Muscle of leg (tissue), 11 donors: ENCODE data around the gene TRAK1. TPM values are rescaled to one million over a fixed set of nuclear protein-coding genes. Genes with fewer than 3 reads are reported as not detected.

Experiments used
- DNase-seq: peaks from one replicate; pipeline ENCODE4 v3.0.0; 2013
- H3K27ac ChIP-seq: one replicate; pipeline ENCODE4 v1.5.1; 2013; ENCODE audit warnings: mild to moderate bottlenecking, low read length, control low read depth
- H3K27me3 ChIP-seq: one replicate; pipeline ENCODE4 v1.6.1; 2013; ENCODE audit warnings: low read length; ENCODE audit not compliant: control insufficient read depth, insufficient read depth
- H3K36me3 ChIP-seq: one replicate; pipeline ENCODE4 v1.6.1; 2013; ENCODE audit warnings: low read length; ENCODE audit not compliant: control insufficient read depth, insufficient read depth
- H3K4me1 ChIP-seq: one replicate; pipeline ENCODE4 v1.6.1; 2013; ENCODE audit warnings: low read length; ENCODE audit not compliant: control insufficient read depth, insufficient read depth
- H3K4me3 ChIP-seq: one replicate; pipeline ENCODE4 v1.5.1; 2013; ENCODE audit warnings: low read length, control low read depth
- H3K9me3 ChIP-seq: replicated peaks from 2 replicates; pipeline ENCODE4 v1.6.1; 2013; ENCODE audit warnings: low read depth, low read length; ENCODE audit not compliant: control insufficient read depth
- WGBS: methylation state at CpG from one replicate; pipeline ENCODE4 v1.1.5; 2013; ENCODE audit warnings: missing lambda C conversion rate; ENCODE audit not compliant: insufficient coverage; 5-methylcytosine and 5-hydroxymethylcytosine counted together
- polyA plus RNA-seq, 8 donors: library from polyadenylated mRNA; unstranded; fragments of 120-200 nt; gene quantifications; one replicate each; pipeline versions ENCODE4 v1.2.1 to v1.2.3, GENCODE V29; 2013; ENCODE audit warnings: inconsistent platforms in 1 of 8, low replicate concordance in 1 of 8; ENCODE audit not compliant: insufficient read length in 8 of 8, insufficient read depth in 1 of 8
- total RNA-seq: library from RNA; stranded (reverse); fragments of 120-200 nt; gene quantifications from one replicate; pipeline ENCODE4 v1.2.4, GENCODE V29; 2013

TRAK1 gene
- total and polyA plus RNA-seq, 9 donors = 62.6 to 117 (median 84.2) TPM

- H3K36me3 ChIP-seq = peaks cover 82% of the 10 kb centered on the region
- DNase-seq = no peak
- H3K9me3 ChIP-seq = no peaks in the 10 kb centered on the region
- H3K27ac ChIP-seq = no peak overlapping the region
- no peaks in the 10 kb centered on the region for H3K27me3 ChIP-seq
- no peak overlapping the region for H3K4me3 ChIP-seq
- H3K4me1 ChIP-seq = no peaks in the 10 kb centered on the region
- no CpG with 5 or more reads among the region's 2 CpGs for WGBS
These were observed 113.9 kb downstream of the TRAK1 start for GRCh38 chr3:42204867-42205599.

GRCh38 chr3:42205800-42206514 is 114.8 kb downstream of the TRAK1 start:
- H3K4me1 ChIP-seq = no peaks in the 10 kb centered on the region
- H3K27ac ChIP-seq = no peak overlapping the region
- no peak overlapping the region for H3K4me3 ChIP-seq
- H3K9me3 ChIP-seq = no peaks in the 10 kb centered on the region
- DNase-seq = no peak
- no peaks in the 10 kb centered on the region for H3K27me3 ChIP-seq
- H3K36me3 ChIP-seq = peaks cover 77% of the 10 kb centered on the region
- WGBS = 100% methylated on average over 2 of the region's 4 CpGs

- WGBS = no CpG with 5 or more reads among the region's 12 CpGs
- no peaks in the 10 kb centered on the region for H3K27me3 ChIP-seq
- peaks cover 77% of the 10 kb centered on the region for H3K36me3 ChIP-seq
- DNase-seq = no peak
- H3K4me1 ChIP-seq = peaks cover 2% of the 10 kb centered on the region
- no peak overlapping the region for H3K27ac ChIP-seq
- H3K9me3 ChIP-seq = no peaks in the 10 kb centered on the region
- H3K4me3 ChIP-seq = no peak overlapping the region
These were observed 118.8 kb downstream of the TRAK1 start for GRCh38 chr3:42209917-42210316.

- no peak overlapping the region for H3K27ac ChIP-seq
- peaks cover 77% of the 10 kb centered on the region for H3K36me3 ChIP-seq
- no CpG with 5 or more reads among the region's 2 CpGs for WGBS
- H3K27me3 ChIP-seq = no peaks in the 10 kb centered on the region
- peaks cover 2% of the 10 kb centered on the region for H3K4me1 ChIP-seq
- no peak for DNase-seq
- H3K9me3 ChIP-seq = no peaks in the 10 kb centered on the region
- no peak overlapping the region for H3K4me3 ChIP-seq
These were observed 119.6 kb downstream of the TRAK1 start for GRCh38 chr3:42210726-42211125.

- H3K27ac ChIP-seq = no peak overlapping the region
- WGBS = 90% methylated on average over 2 of the region's 6 CpGs
- H3K4me3 ChIP-seq = no peak overlapping the region
- peaks cover 71% of the 10 kb centered on the region for H3K36me3 ChIP-seq
- H3K27me3 ChIP-seq = no peaks in the 10 kb centered on the region
- no peak for DNase-seq
- peaks cover 2% of the 10 kb centered on the region for H3K4me1 ChIP-seq
- H3K9me3 ChIP-seq = no peaks in the 10 kb centered on the region
These were observed 122.3 kb downstream of the TRAK1 start for GRCh38 chr3:42213417-42213816.

GRCh38 chr3:42214064-42214463 is 122.9 kb downstream of the TRAK1 start:
- Histone ChIP-seq H3K27me3 (no peaks in the 10 kb centered on the region), H3K27ac (no peak overlapping the region), H3K4me3 (no peak overlapping the region), H3K36me3 (peaks cover 71% of the 10 kb centered on the region), H3K4me1 (peaks cover 2% of the 10 kb centered on the region), H3K9me3 (no peaks in the 10 kb centered on the region)
- DNase-seq = no peak
- WGBS = 100% methylated on average over 1 of the region's 2 CpGs

GRCh38 chr3:42214565-42215283 is 123.6 kb downstream of the TRAK1 start:
- no peaks in the 10 kb centered on the region for H3K27me3 ChIP-seq
- no peak overlapping the region for H3K4me3 ChIP-seq
- H3K27ac ChIP-seq = no peak overlapping the region
- no peak for DNase-seq
- peaks cover 70% of the 10 kb centered on the region for H3K36me3 ChIP-seq
- 50% methylated on average over 1 of the region's 8 CpGs for WGBS
- H3K4me1 ChIP-seq = peaks cover 2% of the 10 kb centered on the region
- no peaks in the 10 kb centered on the region for H3K9me3 ChIP-seq

GRCh38 chr3:42216302-42216701 is 125.1 kb downstream of the TRAK1 start:
- Histone ChIP-seq H3K4me1 (peaks cover 2% of the 10 kb centered on the region), H3K4me3 (no peak overlapping the region), H3K9me3 (no peaks in the 10 kb centered on the region), H3K36me3 (peaks cover 73% of the 10 kb centered on the region), H3K27me3 (no peaks in the 10 kb centered on the region), H3K27ac (no peak overlapping the region)
- DNase-seq = no peak
- no CpG with 5 or more reads among the region's 4 CpGs for WGBS

- H3K4me3 ChIP-seq = no peak overlapping the region
- DNase-seq = no peak
- no peaks in the 10 kb centered on the region for H3K9me3 ChIP-seq
- peaks cover 72% of the 10 kb centered on the region for H3K36me3 ChIP-seq
- WGBS = 70% methylated on average over 1 of the region's 5 CpGs
- no peaks in the 10 kb centered on the region for H3K27me3 ChIP-seq
- H3K4me1 ChIP-seq = peaks cover 2% of the 10 kb centered on the region
- no peak overlapping the region for H3K27ac ChIP-seq
These were observed 125.8 kb downstream of the TRAK1 start for GRCh38 chr3:42216931-42217333.

- Histone ChIP-seq H3K36me3 (peaks cover 72% of the 10 kb centered on the region), H3K27ac (no peak overlapping the region), H3K4me1 (no peaks in the 10 kb centered on the region), H3K27me3 (no peaks in the 10 kb centered on the region), H3K9me3 (no peaks in the 10 kb centered on the region), H3K4me3 (no peak overlapping the region)
- 94% methylated on average over 9 of the region's 17 CpGs for WGBS
- no peak for DNase-seq
These were observed 129.4 kb downstream of the TRAK1 start for GRCh38 chr3:42220436-42221121.
